SJCRH30 (cell line): Measurements from ENCODE around the gene KASH5. TPM values are rescaled to one million over a fixed set of nuclear protein-coding genes. Genes with fewer than 3 reads are reported as not detected.
A peak's percentile ranks its signal among the peaks of the same experiment; 100 is the strongest.
"Not testable (repeated sequence)": the region's sequence is repeated elsewhere in the genome, so short reads cannot be mapped to it uniquely, and the experiment has no call there.

ENCODE experiments used
- DNase-seq, 2 experiments: peaks; one replicate each; pipeline ENCODE4 v3.0.0-alpha.2; 2015 to 2020
- H3K27ac ChIP-seq: fragments of 250-450 bp; sonication (Bioruptor Pico); 2 replicates; pipeline ENCODE4 v1.5.1; 2020; ENCODE audit warnings: mild to moderate bottlenecking, moderate library complexity
- H3K27me3 ChIP-seq: fragments of 250-450 bp; sonication (Bioruptor Pico); 2 replicates; pipeline ENCODE4 v1.5.1; 2020; ENCODE audit warnings: mild to moderate bottlenecking, moderate library complexity
- H3K36me3 ChIP-seq: fragments of 250-450 bp; sonication (Bioruptor Pico); 2 replicates; pipeline ENCODE4 v1.5.1; 2020; ENCODE audit warnings: mild to moderate bottlenecking, moderate library complexity
- H3K4me1 ChIP-seq: fragments of 250-450 bp; sonication (Bioruptor Pico); 2 replicates; pipeline ENCODE4 v1.5.1; 2020; ENCODE audit warnings: mild to moderate bottlenecking, moderate library complexity
- H3K4me3 ChIP-seq: fragments of 250-450 bp; sonication (Bioruptor Pico); 2 replicates; pipeline ENCODE4 v1.5.1; 2020; ENCODE audit warnings: mild to moderate bottlenecking, moderate library complexity
- H3K9me3 ChIP-seq: fragments of 250-450 bp; sonication (Bioruptor Pico); replicated peaks from 2 replicates; pipeline ENCODE4 v1.5.1; 2020; ENCODE audit warnings: mild to moderate bottlenecking, moderate library complexity
- total RNA-seq: library from RNA; depleted of rRNA; stranded (reverse); fragments of >200 nt; shearing (Covaris generic); gene quantifications from 2 replicates; pipeline ENCODE4 v1.2.3, GENCODE V29; 2014

The KASH5 gene
- total RNA-seq, 1 experiment from 2014 or later, result not detected

DNA sequence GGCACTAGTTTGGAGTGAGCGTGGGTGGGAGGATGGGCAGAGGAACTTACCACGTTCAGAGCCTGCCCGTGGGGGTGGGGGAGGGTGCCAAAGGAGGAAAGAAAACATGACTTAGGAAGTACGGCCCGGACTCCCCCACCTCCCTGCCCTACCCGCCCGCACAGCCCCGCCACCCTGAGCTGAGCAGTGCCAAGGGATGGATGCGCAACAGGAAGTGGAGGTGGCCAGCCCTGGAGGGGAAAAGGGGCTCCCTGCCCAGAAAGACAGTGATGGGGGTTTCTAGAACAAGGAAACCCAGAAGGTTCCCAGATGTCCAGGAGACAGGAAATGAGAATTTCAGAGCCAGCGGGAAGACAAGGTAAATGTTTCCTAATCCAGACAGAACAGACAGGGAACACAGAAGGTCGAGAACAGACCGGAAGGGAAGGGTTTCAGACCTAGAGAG lies 32.1 kb upstream of the KASH5 start:
- Histone ChIP-seq H3K9me3 (no peaks in the 10 kb centered on the region), H3K27ac (no peak overlapping the region), H3K4me3 (no peak overlapping the region), H3K27me3 (no peaks in the 10 kb centered on the region), H3K4me1 (no peaks in the 10 kb centered on the region), H3K36me3 (peaks cover 50% of the 10 kb centered on the region)
- no peak for DNase-seq

DNA sequence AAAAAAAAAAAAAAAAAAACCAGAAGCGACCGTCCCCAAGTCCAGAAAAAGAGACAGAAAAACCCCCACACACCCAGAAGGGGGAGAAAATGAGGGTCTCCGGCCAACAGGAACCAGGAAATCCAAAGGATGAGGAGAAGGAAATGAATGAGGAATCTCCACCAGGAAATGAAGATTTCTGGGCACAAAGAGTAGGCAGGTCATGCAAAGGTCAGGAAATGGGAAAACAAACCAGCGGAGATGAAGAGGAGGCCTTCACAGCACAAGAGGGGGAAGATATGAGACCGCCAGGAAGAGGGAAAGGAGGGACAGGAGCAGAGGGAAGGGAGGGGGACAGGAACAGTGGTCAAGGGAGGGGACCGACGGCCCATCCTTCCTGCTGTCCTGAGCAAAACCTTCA lies 31.7 kb upstream of the KASH5 start:
- Histone ChIP-seq H3K27me3 (no peaks in the 10 kb centered on the region), H3K36me3 (peaks cover 45% of the 10 kb centered on the region), H3K4me3 (no peak overlapping the region), H3K27ac (no peak overlapping the region), H3K9me3 (no peaks in the 10 kb centered on the region), H3K4me1 (no peaks in the 10 kb centered on the region)
- no peak for DNase-seq

DNA sequence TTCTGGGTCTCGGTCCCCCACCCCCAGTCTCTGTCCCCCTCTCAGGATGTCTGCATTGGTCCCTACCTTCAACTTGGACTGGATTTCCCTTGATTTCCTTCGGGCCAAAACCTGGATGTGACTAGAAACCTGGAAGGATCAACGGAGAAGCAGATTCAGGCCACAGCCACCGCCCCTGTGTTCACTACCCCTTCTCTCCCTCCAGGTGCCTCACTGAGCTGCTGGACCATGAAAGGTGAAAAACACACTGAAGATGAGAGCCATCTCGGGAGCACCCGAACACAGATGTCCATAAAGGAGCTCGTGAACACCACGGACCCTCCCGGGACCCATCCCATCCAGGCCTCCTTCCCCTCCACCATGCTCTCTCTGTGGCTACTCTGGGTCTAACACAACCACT lies 30.9 kb upstream of the KASH5 start:
- Histone ChIP-seq H3K4me1 (no peaks in the 10 kb centered on the region), H3K4me3 (no peak overlapping the region), H3K36me3 (peaks cover 42% of the 10 kb centered on the region), H3K27ac (no peak overlapping the region), H3K9me3 (no peaks in the 10 kb centered on the region), H3K27me3 (no peaks in the 10 kb centered on the region)
- no peak for DNase-seq

GRCh38 chr19:49359851-49360820 lies 27.9 kb upstream of the KASH5 start:
- no peak overlapping the region for H3K27ac ChIP-seq
- no peaks in the 10 kb centered on the region for H3K27me3 ChIP-seq
- no peaks in the 10 kb centered on the region for H3K9me3 ChIP-seq
- no peaks in the 10 kb centered on the region for H3K4me1 ChIP-seq
- DNase-seq, result no peak
- H3K4me3 ChIP-seq, result no peak overlapping the region
- peaks cover 30% of the 10 kb centered on the region for H3K36me3 ChIP-seq

DNA sequence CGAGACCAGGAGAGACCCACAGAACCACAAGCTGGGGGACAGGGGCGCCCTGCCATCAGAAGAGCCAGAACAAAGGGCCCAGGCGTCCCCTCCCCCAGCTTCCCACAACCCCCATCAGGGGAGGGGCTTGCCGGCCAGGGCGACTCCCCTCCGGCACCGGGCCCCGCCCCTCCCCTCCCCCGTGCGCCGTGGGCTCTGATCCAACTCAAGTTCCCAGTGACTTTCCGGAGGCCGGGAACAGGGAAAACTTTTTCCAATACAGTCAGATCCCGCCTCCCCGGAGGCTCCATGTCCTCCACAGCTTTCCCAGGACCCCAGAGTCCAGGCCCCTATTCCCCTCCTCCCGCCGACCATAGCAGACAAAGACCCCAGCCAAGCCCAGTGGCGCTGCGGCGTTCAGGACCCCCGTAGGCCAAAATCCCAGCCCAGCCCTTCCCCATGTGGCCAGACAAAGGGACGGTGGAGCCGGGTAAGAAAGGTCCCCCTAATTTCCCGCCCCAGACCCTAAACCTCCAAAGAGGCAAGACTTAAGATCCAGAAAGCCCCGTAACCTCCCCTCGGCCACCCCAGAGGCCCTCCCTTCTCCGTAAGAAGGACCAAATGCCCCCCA lies 26.5 kb upstream of the KASH5 start:
- DNase-seq, result peak; percentile 87 to 90
- H3K4me1 ChIP-seq, result no peaks in the 10 kb centered on the region
- H3K27ac ChIP-seq, result peak overlapping the region; percentile 96
- H3K9me3 ChIP-seq, result no peaks in the 10 kb centered on the region
- H3K4me3 ChIP-seq, result peak overlapping the region; percentile 97
- no peaks in the 10 kb centered on the region for H3K27me3 ChIP-seq
- H3K36me3 ChIP-seq, result peaks cover 26% of the 10 kb centered on the region

GRCh38 chr19:49362048-49362928 lies 25.8 kb upstream of the KASH5 start, which contains the start of gene TEAD2:
Gene TEAD2 (minus strand): TSS chr19:49362416. CDS start chr19:49360075, 2,341 bp downstream.
- H3K36me3 ChIP-seq, result peaks cover 23% of the 10 kb centered on the region
- no peaks in the 10 kb centered on the region for H3K27me3 ChIP-seq
- H3K4me1 ChIP-seq, result no peaks in the 10 kb centered on the region
- H3K9me3 ChIP-seq, result no peaks in the 10 kb centered on the region
- DNase-seq, result peak; percentile 83 to 86
- H3K27ac ChIP-seq, result peak within 1 kb of the TSS; percentile 96
- H3K4me3 ChIP-seq, result peak within 1 kb of the TSS; percentile 97

- Histone ChIP-seq H3K27ac (peak overlapping the region; percentile 96), H3K4me3 (peak overlapping the region; percentile 97), H3K27me3 (no peaks in the 10 kb centered on the region), H3K4me1 (no peaks in the 10 kb centered on the region), H3K36me3 (peaks cover 17% of the 10 kb centered on the region), H3K9me3 (no peaks in the 10 kb centered on the region)
- peak; percentile 66 to 76 for DNase-seq
These were observed 25.2 kb upstream of the KASH5 start for GRCh38 chr19:49362929-49363267.

DNA sequence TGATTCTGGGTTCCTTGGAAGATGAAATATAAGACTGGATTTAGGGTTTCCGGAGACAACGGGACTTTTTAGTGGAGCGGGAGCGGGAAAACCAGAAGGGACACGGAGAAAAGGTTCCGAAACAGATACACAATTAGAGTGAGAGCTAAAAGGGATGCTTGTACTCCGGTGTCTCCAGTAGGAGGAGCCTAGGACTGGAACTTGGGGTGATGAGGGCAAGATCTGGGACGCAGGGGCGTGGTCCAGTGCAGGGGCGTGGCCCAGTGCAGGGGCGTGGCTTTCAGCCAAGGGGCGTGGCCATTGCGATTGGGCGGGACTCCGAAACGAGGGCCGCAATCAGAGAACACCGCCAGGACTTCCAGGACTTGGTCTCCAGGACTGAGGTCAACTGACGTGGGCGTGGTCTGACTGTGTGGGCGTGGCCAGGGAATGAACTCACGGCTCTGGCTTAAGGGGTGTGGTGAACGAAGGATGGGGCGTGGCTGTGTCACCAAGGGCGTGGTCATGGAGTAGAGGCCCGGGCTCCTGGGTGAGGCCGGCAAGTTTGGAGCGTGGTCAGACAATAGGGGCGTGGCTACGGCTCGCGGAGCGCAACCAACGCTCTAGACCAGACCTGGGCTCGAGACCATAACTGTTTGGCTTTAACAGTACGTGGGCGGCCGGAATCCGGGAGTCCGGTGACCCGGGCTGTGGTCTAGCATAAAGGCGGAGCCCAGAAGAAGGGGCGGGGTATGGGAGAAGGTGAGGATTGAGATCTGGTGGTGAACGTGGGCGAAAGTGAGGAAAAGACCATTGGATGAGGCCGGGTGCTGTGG lies 24.6 kb upstream of the KASH5 start, which contains the start of gene DKKL1:
DKKL1 (plus strand) TSS at position 610 of the 815 bp plus-strand sequence; CDS start at position 732, 122 bp downstream.
- H3K27ac ChIP-seq, result peak within 1 kb of the TSS; percentile 96
- H3K4me1 ChIP-seq, result no peaks in the 10 kb centered on the region
- peak; percentile 100 for DNase-seq
- H3K9me3 ChIP-seq, result peaks cover under 1% of the 10 kb centered on the region; the same call in 1 of the 2 replicates
- peaks cover 11% of the 10 kb centered on the region for H3K36me3 ChIP-seq
- H3K27me3 ChIP-seq, result no peaks in the 10 kb centered on the region
- H3K4me3 ChIP-seq, result peak within 1 kb of the TSS; percentile 97

DNA sequence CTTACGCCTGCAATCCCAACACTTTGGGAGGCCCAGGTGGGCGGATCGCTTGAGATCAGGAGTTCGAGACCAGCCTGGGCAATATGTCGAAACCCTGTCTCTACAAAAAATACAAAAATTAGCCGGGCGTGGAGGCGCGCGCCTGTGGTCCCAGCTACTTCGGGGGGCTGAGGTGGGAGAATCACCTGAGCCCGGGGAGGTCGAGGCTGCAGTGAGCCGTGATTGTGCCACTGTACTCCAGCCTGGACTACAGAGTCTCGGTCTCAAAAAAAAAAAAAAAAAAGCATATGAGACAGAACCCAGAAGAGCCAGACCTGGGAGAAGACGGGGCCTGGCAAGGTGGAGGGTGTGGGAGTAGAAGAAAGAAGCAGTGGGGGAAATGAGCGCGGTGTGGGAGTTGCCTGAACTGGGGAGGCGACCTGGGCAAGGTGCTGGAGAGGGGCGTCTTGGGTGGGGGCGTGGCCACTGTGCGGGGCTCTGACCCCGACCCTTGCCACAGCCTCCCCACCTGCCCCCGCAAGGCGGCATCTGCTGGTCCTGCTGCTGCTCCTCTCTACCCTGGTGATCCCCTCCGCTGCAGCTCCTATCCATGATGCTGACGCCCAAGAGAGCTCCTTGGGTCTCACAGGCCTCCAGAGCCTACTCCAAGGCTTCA lies 23.8 kb upstream of the KASH5 start:
- DNase-seq, result no peak
- H3K27ac ChIP-seq, result no peak overlapping the region
- H3K4me1 ChIP-seq, result no peaks in the 10 kb centered on the region
- no peaks in the 10 kb centered on the region for H3K27me3 ChIP-seq
- peaks cover 6% of the 10 kb centered on the region; the same call in 1 of the 2 replicates for H3K9me3 ChIP-seq
- peak overlapping the region; percentile 38 for H3K4me3 ChIP-seq
- peaks cover 4% of the 10 kb centered on the region for H3K36me3 ChIP-seq

DNA sequence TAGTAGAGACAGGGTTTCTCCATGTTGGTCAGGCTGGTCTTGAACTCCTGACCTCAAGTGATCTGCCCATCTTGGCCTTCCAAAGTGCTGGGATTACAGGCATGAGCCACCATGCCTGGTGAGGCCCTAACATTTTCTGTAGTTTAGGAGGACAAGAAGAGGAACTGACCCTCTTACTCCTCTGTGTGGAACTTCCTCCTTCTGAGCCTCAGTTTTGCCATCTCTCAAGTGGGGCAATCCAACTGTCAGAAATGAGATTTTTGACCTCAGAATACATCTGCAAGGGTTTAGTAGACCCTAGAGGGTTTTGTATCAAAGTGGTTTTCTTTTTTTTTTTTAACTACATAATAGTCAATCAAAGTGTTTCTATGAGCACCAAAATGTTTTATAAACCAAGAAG lies 21.9 kb upstream of the KASH5 start:
- Histone ChIP-seq H3K9me3 (peaks cover 6% of the 10 kb centered on the region; the same call in 1 of the 2 replicates), H3K4me3 (no peak overlapping the region), H3K4me1 (no peaks in the 10 kb centered on the region), H3K36me3 (no peaks in the 10 kb centered on the region), H3K27me3 (no peaks in the 10 kb centered on the region), H3K27ac (no peak overlapping the region)
- DNase-seq, result no peak

GRCh38 chr19:49368711-49369358 lies 19.2 kb upstream of the KASH5 start:
- no peak for DNase-seq
- Histone ChIP-seq H3K4me3 (no peak overlapping the region), H3K36me3 (no peaks in the 10 kb centered on the region), H3K27ac (no peak overlapping the region), H3K4me1 (no peaks in the 10 kb centered on the region), H3K27me3 (no peaks in the 10 kb centered on the region), H3K9me3 (peaks cover 6% of the 10 kb centered on the region; the same call in 1 of the 2 replicates)

DNA sequence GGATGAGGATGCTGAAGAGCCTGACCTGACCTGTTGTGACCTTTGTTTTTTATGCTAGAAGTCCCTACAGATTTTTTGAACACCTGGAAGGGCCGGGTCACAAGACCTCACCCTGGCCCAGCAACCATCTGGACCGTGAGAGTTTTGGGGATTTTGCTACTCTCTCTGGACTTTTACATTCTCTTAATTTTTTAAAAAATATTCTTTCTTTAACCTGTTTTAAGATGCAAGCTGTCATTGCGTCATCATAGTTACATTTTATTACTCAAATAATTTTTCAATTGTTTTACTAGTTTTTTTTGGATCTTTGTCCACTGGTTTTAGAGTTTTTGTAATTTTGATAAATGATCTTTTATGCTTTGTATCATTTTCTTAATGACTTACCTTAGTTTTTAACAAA lies 16.9 kb upstream of the KASH5 start:
- Histone ChIP-seq H3K9me3 (peaks cover 6% of the 10 kb centered on the region; the same call in 1 of the 2 replicates), H3K4me3 (no peak overlapping the region), H3K27ac (no peak overlapping the region), H3K27me3 (no peaks in the 10 kb centered on the region), H3K36me3 (no peaks in the 10 kb centered on the region), H3K4me1 (no peaks in the 10 kb centered on the region)
- no peak for DNase-seq

- not testable (repeated sequence) for H3K4me3 ChIP-seq, DNase-seq, H3K27ac ChIP-seq, H3K36me3 ChIP-seq, H3K9me3 ChIP-seq, H3K4me1 ChIP-seq, H3K27me3 ChIP-seq
These were observed 14.9 kb upstream of the KASH5 start for GRCh38 chr19:49373174-49373573.
